Peyer's patch (tissue), 4 donors: Measurements from ENCODE around the gene MPZ.

ENCODE experiments used
- CTCF ChIP-seq, 6 experiments: fragments of 450-650 bp in 4 of 6; fragments of 200-600 bp in 2 of 6; sonication (generic) in 1 of 6; IDR thresholded peaks; one replicate each; pipeline ENCODE4 v1.5.1; 2017 to 2019; ENCODE audit warnings: antibody characterized with exemption in 6 of 6, mild to moderate bottlenecking in 3 of 6, moderate library complexity in 1 of 6
- POLR2A ChIP-seq, 2 donors: fragments of 450-650 bp; IDR thresholded peaks; one replicate each; pipeline ENCODE4 v1.5.1; 2017; ENCODE audit warnings: antibody characterized with exemption in 2 of 2, mild to moderate bottlenecking in 2 of 2, moderate library complexity in 2 of 2

GRCh38 chr1:161342821-161343220 lies 33.1 kb upstream of the MPZ start:
- TF ChIP-seq CTCF (IDR thresholded peaks at IDR 0.05) (no peak), POLR2A (IDR thresholded peaks at IDR 0.05) (no peak)
